Heart right ventricle (tissue), 16 donors: ENCODE data around the gene ACER3. TPM values are rescaled to one million over a fixed set of nuclear protein-coding genes. Genes with fewer than 3 reads are reported as not detected.

Source experiments
- ATAC-seq, 8 donors: fragments of 200-7000 bp; cut with Tn5 transposase; one replicate each; pipeline ENCODE4 v1.9.1; 2020; ENCODE audit warnings: mild to moderate bottlenecking in 8 of 8, moderate library complexity in 8 of 8, moderate number of reproducible peaks in 1 of 8
- DNase-seq, 2 donors: peaks; one replicate each; pipeline ENCODE4 v3.0.0-alpha.2; 2020
- H3K27ac ChIP-seq, 10 donors: fragments of 200-600 bp; sonication (generic) in 2 of 10; one replicate each; pipeline versions ENCODE4 v1.5.0 to v1.8.0; 2020 to 2022; ENCODE audit warnings: mild to moderate bottlenecking in 3 of 10
- H3K27me3 ChIP-seq, 7 donors: fragments of 200-600 bp; one replicate each; pipeline ENCODE4 v1.8.0; 2021 to 2022; ENCODE audit warnings: mild to moderate bottlenecking in 2 of 7
- H3K36me3 ChIP-seq, 9 donors: fragments of 200-600 bp; sonication (generic) in 1 of 9; one replicate each; pipeline versions ENCODE4 v1.5.0 to v1.8.0; 2020 to 2022; ENCODE audit warnings: mild to moderate bottlenecking in 2 of 9
- H3K4me1 ChIP-seq, 9 donors: fragments of 200-600 bp; sonication (generic) in 1 of 9; one replicate each; pipeline versions ENCODE4 v1.5.0 to v1.8.0; 2020 to 2022; ENCODE audit warnings: mild to moderate bottlenecking in 4 of 9
- H3K4me3 ChIP-seq, 10 donors: fragments of 200-600 bp; sonication (generic) in 2 of 10; one replicate each; pipeline versions ENCODE4 v1.5.0 to v1.8.0; 2020 to 2022; ENCODE audit warnings: mild to moderate bottlenecking in 7 of 10, moderate library complexity in 2 of 10
- H3K9me3 ChIP-seq, 11 donors: fragments of 200-600 bp in 10 of 11; sonication (generic) in 2 of 11; one replicate each; pipeline versions ENCODE4 v1.5.0 to v1.8.0; 2013 to 2022; ENCODE audit warnings: mild to moderate bottlenecking in 2 of 11, control low read depth in 1 of 11, moderate library complexity in 1 of 11
- WGBS, 2 donors: extraction: QIAGEN DNeasy Blood & Tissue Kit; methylation state at CpG; one replicate each; pipeline ENCODE4 v1.1.7; 2013; ENCODE audit warnings: inconsistent platforms in 1 of 2; 5-methylcytosine and 5-hydroxymethylcytosine counted together
- intact Hi-C, 10 donors: fragments of 100-400 bp; cut with DNase I; formaldehyde crosslinking; loops; one replicate each; pipeline versions ENCODE4 v1.11.1 to v1.14.2; 2022
- polyA plus RNA-seq, 2 donors: library from polyadenylated mRNA; stranded (reverse); fragments of 200-250 nt; gene quantifications; one replicate each; pipeline ENCODE4 v1.2.3, GENCODE V29; 2013
- total RNA-seq, 10 donors: library from RNA; stranded (reverse); fragmentation: NEBNext Ultra II Directional in 3 of 10; extraction: Animal tissue kit (Norgen Biotek cat#: 25700) in 3 of 10; gene quantifications; one replicate each; pipeline versions ENCODE4 v1.2.1 to v1.2.4, GENCODE V29; 2021 to 2023
- TF ChIP-seq, protein P1 (sequence below), 9 donors: fragments of 200-600 bp; sonication (generic) in 2 of 9; IDR thresholded peaks; one replicate each; pipeline versions ENCODE4 v1.5.0 to v1.8.0; 2021 to 2022; ENCODE audit warnings: antibody characterized with exemption in 9 of 9, mild to moderate bottlenecking in 5 of 9, moderate library complexity in 1 of 9
- donor health status: Arrhythmogenic right ventricular cardiomyopathy.
- donor health status: ischemic (EF 13 %, LVEDD 7.1; RV severe dilation, severe dysfunction).
- donor health status: healthy with polysubstance abuse.
- donor health status: DM: no; HTN: yes; CAD: no.
- donor health status: DM: no; HTN: no; CAD: no.
- donor health status: ischemic (EF 25% LVEDD 6.9; RV normal size, moderate dysfunction).
- donor health status: ischemic (EF 25% LVEDD 5.7; RV mildly dilated, moderate dysfunction).
- donor health status: healthy.
- donor health status: DM: yes; HTN: yes; CAD: no.
- donor health status: Ischemic cardiomyopathy.
- donor health status: ischemic (EF 35%, LVEDD 5.7; RV mildly dilated, moderate dysfunction).
- donor health status: nonischemic (EF 11% LVEDD 7.7; RV severe dilation, severe dysfunction).
- donor health status: DM: yes; HTN: yes; CAD: no.
- donor health status: PGD.
- donor health status: ischemic (EF 29% LVEDD 5.4; RV normal size, mild dysfunction).
- donor health status: nonischemic (EF 23%, LVEDD 6.1; RV moderate dilation, normal function).

The ACER3 gene
- total and polyA plus RNA-seq, 12 donors: 2.9 to 14.8 (median 9.6) TPM

- H3K9me3 ChIP-seq: peaks cover 0 to 11% (median 7%) of the 10 kb centered on the region in 11 donors
- no peaks in the 10 kb centered on the region for H3K36me3 ChIP-seq
- ATAC-seq (no peak), DNase-seq (no peak)
- intact Hi-C loops: loop anchor here in 2 of 10 donors (5.0 to 10.0 kb wide), 2 partner anchors 41 to 169 kb away; partner anchors contain the start of gene ACER3 (in 1 of the 2)
- H3K27ac ChIP-seq: no peak overlapping the region
- H3K27me3 ChIP-seq: no peaks in the 10 kb centered on the region
- TF ChIP-seq, protein P1, sequence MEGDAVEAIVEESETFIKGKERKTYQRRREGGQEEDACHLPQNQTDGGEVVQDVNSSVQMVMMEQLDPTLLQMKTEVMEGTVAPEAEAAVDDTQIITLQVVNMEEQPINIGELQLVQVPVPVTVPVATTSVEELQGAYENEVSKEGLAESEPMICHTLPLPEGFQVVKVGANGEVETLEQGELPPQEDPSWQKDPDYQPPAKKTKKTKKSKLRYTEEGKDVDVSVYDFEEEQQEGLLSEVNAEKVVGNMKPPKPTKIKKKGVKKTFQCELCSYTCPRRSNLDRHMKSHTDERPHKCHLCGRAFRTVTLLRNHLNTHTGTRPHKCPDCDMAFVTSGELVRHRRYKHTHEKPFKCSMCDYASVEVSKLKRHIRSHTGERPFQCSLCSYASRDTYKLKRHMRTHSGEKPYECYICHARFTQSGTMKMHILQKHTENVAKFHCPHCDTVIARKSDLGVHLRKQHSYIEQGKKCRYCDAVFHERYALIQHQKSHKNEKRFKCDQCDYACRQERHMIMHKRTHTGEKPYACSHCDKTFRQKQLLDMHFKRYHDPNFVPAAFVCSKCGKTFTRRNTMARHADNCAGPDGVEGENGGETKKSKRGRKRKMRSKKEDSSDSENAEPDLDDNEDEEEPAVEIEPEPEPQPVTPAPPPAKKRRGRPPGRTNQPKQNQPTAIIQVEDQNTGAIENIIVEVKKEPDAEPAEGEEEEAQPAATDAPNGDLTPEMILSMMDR (IDR thresholded peaks at IDR 0.05): no peak
- WGBS, 2 donors: 44 to 54% methylated on average over 3 of the region's 3 CpGs
- peaks cover 0 to 3% (median 0%) of the 10 kb centered on the region in 9 donors for H3K4me1 ChIP-seq
- H3K4me3 ChIP-seq: no peak overlapping the region
Observed at GRCh38 chr11:76903325-76903724, 42.6 kb downstream of the ACER3 start.

DNA sequence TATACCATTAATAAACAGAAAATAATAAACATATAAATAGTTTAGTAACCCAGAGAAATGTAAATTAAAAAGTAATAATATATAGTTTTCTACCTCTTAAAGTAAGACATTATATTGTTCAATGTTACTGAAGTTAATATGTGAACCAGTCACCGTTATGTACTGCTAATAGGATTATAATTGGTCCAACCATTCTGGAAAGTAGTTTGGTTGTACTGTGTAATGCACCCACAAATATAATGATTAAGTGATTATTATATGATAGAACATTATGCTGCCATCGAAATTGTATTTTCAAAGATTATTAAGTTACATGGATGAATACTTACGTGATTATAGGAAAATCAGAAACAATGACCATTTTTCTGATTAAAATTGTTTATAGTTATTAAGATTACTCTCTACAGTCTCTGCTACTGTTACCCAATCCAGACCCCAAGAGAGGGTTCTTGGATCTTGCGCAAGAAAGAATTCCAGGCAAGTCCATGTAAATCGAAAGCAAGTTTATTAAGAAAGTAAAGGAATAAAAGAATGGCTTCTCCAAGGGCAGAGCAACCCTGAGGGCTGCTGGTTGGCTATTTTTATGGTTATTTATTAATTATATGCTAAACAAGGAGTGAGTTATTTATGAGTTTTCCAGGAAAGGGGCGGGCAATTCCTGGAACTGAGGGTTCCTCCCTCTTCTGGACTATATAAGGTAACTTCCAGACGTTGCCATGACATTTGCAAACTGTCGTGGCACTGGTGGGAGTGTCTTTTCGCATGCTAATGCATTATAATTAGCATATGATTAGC lies 50.1 kb downstream of the ACER3 start:
- DNase-seq (peak; percentile 10 to 66), ATAC-seq (peak; percentile 55 to 88 (median 70))
- H3K4me1 ChIP-seq: peaks cover 0 to 17% (median 0%) of the 10 kb centered on the region in 9 donors
- TF ChIP-seq, protein P1 (IDR thresholded peaks at IDR 0.05): no peak
- WGBS, 2 donors: 71 to 78% methylated on average over 9 of the region's 9 CpGs
- peak overlapping the region in 5 of 10 donors; percentile 14 to 34 (median 26) for H3K4me3 ChIP-seq
- H3K27me3 ChIP-seq: no peaks in the 10 kb centered on the region
- intact Hi-C loops: loop anchor here in 1 of 10 donors (5.0 kb wide), 1 partner anchor 174 kb away; no protein-coding TSS in a partner anchor
- H3K9me3 ChIP-seq: peaks cover 0 to 18% (median 7%) of the 10 kb centered on the region in 11 donors
- H3K27ac ChIP-seq: peak overlapping the region in 8 of 10 donors; percentile 13 to 55 (median 31)
- no peaks in the 10 kb centered on the region for H3K36me3 ChIP-seq

DNA sequence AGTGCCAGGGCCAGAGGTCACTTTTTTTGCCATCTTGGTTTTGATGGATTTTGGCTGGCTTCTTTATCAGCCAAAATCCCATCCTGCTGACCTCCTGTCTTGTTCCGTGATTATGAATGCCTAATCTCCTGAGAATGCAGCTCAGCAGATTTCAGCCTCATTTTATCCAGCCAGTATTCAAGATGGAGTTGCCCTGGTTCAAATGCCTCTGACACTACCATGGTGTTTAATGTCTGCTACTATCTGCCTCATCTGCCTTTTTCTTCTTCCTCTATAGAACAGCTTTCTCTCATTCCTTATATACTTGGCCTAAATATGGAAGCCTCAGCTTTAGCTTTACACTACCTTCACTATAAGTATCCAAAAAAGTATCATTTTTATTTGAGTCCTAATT lies 50.7 kb downstream of the ACER3 start:
- H3K27ac ChIP-seq: peak overlapping the region in 7 of 10 donors; percentile 13 to 55 (median 37)

DNA sequence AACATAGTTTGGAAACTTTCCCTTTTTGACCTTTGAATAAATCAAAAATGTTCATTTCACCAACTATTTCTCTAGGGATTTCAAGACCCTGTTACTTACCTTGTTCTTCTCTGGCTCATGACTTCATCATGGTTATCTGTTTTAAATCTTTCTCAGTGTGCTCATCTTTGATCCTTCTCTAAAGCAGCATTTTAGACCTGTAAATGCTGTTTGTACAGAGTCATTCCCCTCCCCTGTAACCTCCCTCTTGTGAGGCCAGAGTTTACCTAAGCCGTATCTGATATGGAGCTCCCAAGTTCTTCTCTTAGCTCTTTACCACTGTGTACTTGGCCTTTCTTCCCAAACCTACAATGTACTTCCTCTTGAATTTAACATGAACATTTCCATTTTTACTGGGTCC lies 56.0 kb downstream of the ACER3 start:
- no peaks in the 10 kb centered on the region for H3K27me3 ChIP-seq
- H3K4me1 ChIP-seq: peaks cover 0 to 22% (median 12%) of the 10 kb centered on the region in 9 donors
- H3K36me3 ChIP-seq: no peaks in the 10 kb centered on the region
- intact Hi-C loops: loop anchor here in 8 of 10 donors (5.0 kb wide), 6 partner anchors 54 to 194 kb away; partner anchors contain the start of gene ACER3 (in 3 of the 8)
- DNase-seq (no peak), ATAC-seq (no peak)
- WGBS, 2 donors: 96 to 97% methylated on average over 1 of the region's 1 CpG
- H3K9me3 ChIP-seq: no peaks in the 10 kb centered on the region
- no peak overlapping the region for H3K27ac ChIP-seq
- H3K4me3 ChIP-seq: no peak overlapping the region
- TF ChIP-seq, protein P1 (IDR thresholded peaks at IDR 0.05): no peak

More for the DNA sequence above, 50.7 kb downstream of the ACER3 start:
- Histone ChIP-seq H3K4me3 (peak overlapping the region in 4 of 10 donors; percentile 14 to 34 (median 26)), H3K36me3 (no peaks in the 10 kb centered on the region), H3K27me3 (no peaks in the 10 kb centered on the region), H3K9me3 (peaks cover 0 to 12% (median 2%) of the 10 kb centered on the region in 11 donors), H3K4me1 (peaks cover 0 to 17% (median 0%) of the 10 kb centered on the region in 9 donors)
- TF ChIP-seq, protein P1 (IDR thresholded peaks at IDR 0.05): no peak
- ATAC-seq: peak in 4 of 8 donors; percentile 10 to 46 (median 39)
- no peak for DNase-seq
- 53 to 68% methylated on average over 1 of the region's 1 CpG for WGBS, 2 donors
- intact Hi-C loops: loop anchor here in 1 of 10 donors (5.0 kb wide), 1 partner anchor 174 kb away; no protein-coding TSS in a partner anchor
